T-helper 17 cell (primary cell): ENCODE data around the gene OR6J1. TPM values are rescaled to one million over a fixed set of nuclear protein-coding genes. Genes with fewer than 3 reads are reported as not detected.
"Not testable (repeated sequence)": the region's sequence is repeated elsewhere in the genome, so short reads cannot be mapped to it uniquely, and the experiment has no call there.

ENCODE experiments used
- ATAC-seq: fragments of 150-1000 bp; cut with Tn5 transposase; 2 replicates; pipeline ENCODE4 v1.10.0; 2021; ENCODE audit warnings: mild to moderate bottlenecking, moderate library complexity
- DNase-seq, 3 donors: peaks; one replicate each; pipeline versions ENCODE4 v3.0.0 to v3.0.0-alpha.2; 2020 to 2021
- H3K9me3 ChIP-seq: one replicate; pipeline ENCODE4 v1.7.0; 2013; ENCODE audit warnings: low read length, mild to moderate bottlenecking; ENCODE audit not compliant: control insufficient read depth, poor library complexity, severe bottlenecking
- H3K27ac Mint-ChIP-seq: one replicate; pipeline ENCODE4 v1.8.0; 2022; ENCODE audit warnings: mild to moderate bottlenecking, moderate library complexity, mixed read lengths
- H3K27me3 Mint-ChIP-seq: one replicate; pipeline ENCODE4 v1.8.0; 2022; ENCODE audit warnings: mixed read lengths
- H3K36me3 Mint-ChIP-seq: one replicate; pipeline ENCODE4 v1.8.0; 2022; ENCODE audit warnings: low read depth, mixed read lengths
- H3K4me1 Mint-ChIP-seq: one replicate; pipeline ENCODE4 v1.8.0; 2022; ENCODE audit warnings: mild to moderate bottlenecking, mixed read lengths
- H3K4me3 Mint-ChIP-seq: one replicate; pipeline ENCODE4 v1.8.0; 2022; ENCODE audit warnings: mild to moderate bottlenecking, moderate library complexity, mixed read lengths
- total RNA-seq, 4 donors: library from RNA in 2 of 4; stranded (reverse) in 2 of 4; gene quantifications; one replicate each; pipeline ENCODE4 v1.2.3 and lab custom pipeline; 2022 to 2026

OR6J1 gene
- total RNA-seq, 2 donors from 2014 or later: not detected

GRCh38 chr14:22646570-22647254 lies 2.6 kb upstream of the OR6J1 start:
- H3K27me3 Mint-ChIP-seq: peaks cover 21% of the 10 kb centered on the region
- peaks cover 3% of the 10 kb centered on the region for H3K36me3 Mint-ChIP-seq
- H3K27ac Mint-ChIP-seq: no peak overlapping the region
- DNase-seq (no peak), ATAC-seq (no peak)
- H3K4me3 Mint-ChIP-seq: no peak overlapping the region
- H3K9me3 ChIP-seq: no peaks in the 10 kb centered on the region
- H3K4me1 Mint-ChIP-seq: peaks cover 3% of the 10 kb centered on the region

- peaks cover 2% of the 10 kb centered on the region for H3K36me3 Mint-ChIP-seq
- ATAC-seq: no peak
- DNase-seq: no peak
- no peaks in the 10 kb centered on the region for H3K9me3 ChIP-seq
- no peak overlapping the region for H3K4me3 Mint-ChIP-seq
- peaks cover 6% of the 10 kb centered on the region for H3K27me3 Mint-ChIP-seq
- peaks cover 3% of the 10 kb centered on the region for H3K4me1 Mint-ChIP-seq
- H3K27ac Mint-ChIP-seq: no peak overlapping the region
Measured at GRCh38 chr14:22641846-22642245, 2.3 kb downstream of the OR6J1 start.

- no peaks in the 10 kb centered on the region for H3K36me3 Mint-ChIP-seq
- H3K9me3 ChIP-seq: no peaks in the 10 kb centered on the region
- H3K27me3 Mint-ChIP-seq: peaks cover 6% of the 10 kb centered on the region
- H3K27ac Mint-ChIP-seq: no peak overlapping the region
- H3K4me3 Mint-ChIP-seq: no peak overlapping the region
- DNase-seq: no peak
- ATAC-seq: no peak
- H3K4me1 Mint-ChIP-seq: peaks cover 3% of the 10 kb centered on the region
Measured at GRCh38 chr14:22640192-22640591, 4.0 kb downstream of the OR6J1 start.

GRCh38 chr14:22635980-22636379 lies 8.2 kb downstream of the OR6J1 start:
- not testable (repeated sequence) for DNase-seq, H3K9me3 ChIP-seq, ATAC-seq, H3K4me1 Mint-ChIP-seq, H3K36me3 Mint-ChIP-seq, H3K4me3 Mint-ChIP-seq, H3K27ac Mint-ChIP-seq
- H3K27me3 Mint-ChIP-seq: peaks cover 23% of the 10 kb centered on the region

GRCh38 chr14:22634233-22634900 lies 9.8 kb downstream of the OR6J1 start:
- no peaks in the 10 kb centered on the region for H3K36me3 Mint-ChIP-seq
- no peaks in the 10 kb centered on the region for H3K9me3 ChIP-seq
- H3K27me3 Mint-ChIP-seq: peaks cover 23% of the 10 kb centered on the region
- no peak overlapping the region for H3K27ac Mint-ChIP-seq
- H3K4me3 Mint-ChIP-seq: no peak overlapping the region
- ATAC-seq (no peak), DNase-seq (no peak)
- no peaks in the 10 kb centered on the region for H3K4me1 Mint-ChIP-seq

GRCh38 chr14:22630486-22630885 lies 13.7 kb downstream of the OR6J1 start:
- H3K36me3 Mint-ChIP-seq: peaks cover 2% of the 10 kb centered on the region
- no peak overlapping the region for H3K27ac Mint-ChIP-seq
- ATAC-seq: no peak
- peaks cover 38% of the 10 kb centered on the region for H3K27me3 Mint-ChIP-seq
- H3K4me3 Mint-ChIP-seq: no peak overlapping the region
- H3K9me3 ChIP-seq: no peaks in the 10 kb centered on the region
- DNase-seq: no peak
- no peaks in the 10 kb centered on the region for H3K4me1 Mint-ChIP-seq

GRCh38 chr14:22630066-22630465 lies 14.1 kb downstream of the OR6J1 start:
- peaks cover 2% of the 10 kb centered on the region for H3K36me3 Mint-ChIP-seq
- no peak overlapping the region for H3K27ac Mint-ChIP-seq
- no peaks in the 10 kb centered on the region for H3K9me3 ChIP-seq
- no peaks in the 10 kb centered on the region for H3K4me1 Mint-ChIP-seq
- no peak overlapping the region for H3K4me3 Mint-ChIP-seq
- DNase-seq (no peak), ATAC-seq (no peak)
- peaks cover 38% of the 10 kb centered on the region for H3K27me3 Mint-ChIP-seq

- ATAC-seq (no peak), DNase-seq (no peak)
- Mint-ChIP-seq H3K4me3 (no peak overlapping the region), H3K4me1 (no peaks in the 10 kb centered on the region), H3K27me3 (peaks cover 36% of the 10 kb centered on the region), H3K36me3 (peaks cover 2% of the 10 kb centered on the region), H3K27ac (no peak overlapping the region)
- no peaks in the 10 kb centered on the region for H3K9me3 ChIP-seq
Measured at GRCh38 chr14:22629361-22629760, 14.8 kb downstream of the OR6J1 start.

GRCh38 chr14:22627506-22628263 lies 16.5 kb downstream of the OR6J1 start:
- ATAC-seq: no peak
- no peaks in the 10 kb centered on the region for H3K4me1 Mint-ChIP-seq
- H3K36me3 Mint-ChIP-seq: peaks cover 2% of the 10 kb centered on the region
- H3K27ac Mint-ChIP-seq: no peak overlapping the region
- peaks cover 23% of the 10 kb centered on the region for H3K27me3 Mint-ChIP-seq
- no peaks in the 10 kb centered on the region for H3K9me3 ChIP-seq
- no peak for DNase-seq
- no peak overlapping the region for H3K4me3 Mint-ChIP-seq

- no peak overlapping the region for H3K4me3 Mint-ChIP-seq
- no peak overlapping the region for H3K27ac Mint-ChIP-seq
- no peak for ATAC-seq
- H3K9me3 ChIP-seq: no peaks in the 10 kb centered on the region
- H3K4me1 Mint-ChIP-seq: no peaks in the 10 kb centered on the region
- H3K36me3 Mint-ChIP-seq: peaks cover 2% of the 10 kb centered on the region
- no peak for DNase-seq
- H3K27me3 Mint-ChIP-seq: peaks cover 15% of the 10 kb centered on the region
Measured at GRCh38 chr14:22626590-22626989, 17.6 kb downstream of the OR6J1 start.

- Mint-ChIP-seq H3K27ac (no peak overlapping the region), H3K4me1 (no peaks in the 10 kb centered on the region), H3K36me3 (peaks cover 2% of the 10 kb centered on the region), H3K4me3 (no peak overlapping the region), H3K27me3 (peaks cover 8% of the 10 kb centered on the region)
- no peak for ATAC-seq
- no peak for DNase-seq
- H3K9me3 ChIP-seq: no peaks in the 10 kb centered on the region
Measured at GRCh38 chr14:22623047-22623446, 21.1 kb downstream of the OR6J1 start.

GRCh38 chr14:22622255-22622654 lies 21.9 kb downstream of the OR6J1 start:
- no peaks in the 10 kb centered on the region for H3K9me3 ChIP-seq
- Mint-ChIP-seq H3K4me1 (no peaks in the 10 kb centered on the region), H3K27ac (no peak overlapping the region), H3K4me3 (no peak overlapping the region), H3K27me3 (peaks cover 8% of the 10 kb centered on the region), H3K36me3 (peaks cover 2% of the 10 kb centered on the region)
- DNase-seq (no peak), ATAC-seq (no peak)

- not testable (repeated sequence) for H3K36me3 Mint-ChIP-seq, H3K27ac Mint-ChIP-seq, ATAC-seq, DNase-seq, H3K4me3 Mint-ChIP-seq, H3K9me3 ChIP-seq, H3K4me1 Mint-ChIP-seq, H3K27me3 Mint-ChIP-seq
Measured at GRCh38 chr14:22615765-22616164, 28.4 kb downstream of the OR6J1 start.
